T-helper 17 cell (primary cell): ENCODE measurements around the gene DPP10. TPM values are rescaled to one million over a fixed set of nuclear protein-coding genes. Genes with fewer than 3 reads are reported as not detected.

Experiments
- ATAC-seq: fragments of 150-1000 bp; cut with Tn5 transposase; 2 replicates; pipeline ENCODE4 v1.10.0; 2021; ENCODE audit warnings: mild to moderate bottlenecking, moderate library complexity
- DNase-seq, 3 donors: peaks; one replicate each; pipeline versions ENCODE4 v3.0.0 to v3.0.0-alpha.2; 2020 to 2021
- H3K9me3 ChIP-seq: one replicate; pipeline ENCODE4 v1.7.0; 2013; ENCODE audit warnings: low read length, mild to moderate bottlenecking; ENCODE audit not compliant: control insufficient read depth, poor library complexity, severe bottlenecking
- H3K27ac Mint-ChIP-seq: one replicate; pipeline ENCODE4 v1.8.0; 2022; ENCODE audit warnings: mild to moderate bottlenecking, moderate library complexity, mixed read lengths
- H3K27me3 Mint-ChIP-seq: one replicate; pipeline ENCODE4 v1.8.0; 2022; ENCODE audit warnings: mixed read lengths
- H3K36me3 Mint-ChIP-seq: one replicate; pipeline ENCODE4 v1.8.0; 2022; ENCODE audit warnings: low read depth, mixed read lengths
- H3K4me1 Mint-ChIP-seq: one replicate; pipeline ENCODE4 v1.8.0; 2022; ENCODE audit warnings: mild to moderate bottlenecking, mixed read lengths
- H3K4me3 Mint-ChIP-seq: one replicate; pipeline ENCODE4 v1.8.0; 2022; ENCODE audit warnings: mild to moderate bottlenecking, moderate library complexity, mixed read lengths
- total RNA-seq, 4 donors: library from RNA in 2 of 4; stranded (reverse) in 2 of 4; gene quantifications; one replicate each; pipeline ENCODE4 v1.2.3 and lab custom pipeline; 2022 to 2026

Gene DPP10
- total RNA-seq, 2 donors from 2014 or later = not detected

GRCh38 chr2:115568643-115569042 is 1126.2 kb downstream of the DPP10 start:
- no peaks in the 10 kb centered on the region for H3K4me1 Mint-ChIP-seq
- H3K9me3 ChIP-seq = peaks cover 3% of the 10 kb centered on the region
- H3K4me3 Mint-ChIP-seq = no peak overlapping the region
- ATAC-seq = no peak
- no peaks in the 10 kb centered on the region for H3K36me3 Mint-ChIP-seq
- H3K27me3 Mint-ChIP-seq = no peaks in the 10 kb centered on the region
- DNase-seq = no peak
- no peak overlapping the region for H3K27ac Mint-ChIP-seq

GRCh38 chr2:115569547-115569946 is 1127.1 kb downstream of the DPP10 start:
- H3K4me3 Mint-ChIP-seq = no peak overlapping the region
- peaks cover 9% of the 10 kb centered on the region for H3K9me3 ChIP-seq
- ATAC-seq = no peak
- H3K4me1 Mint-ChIP-seq = no peaks in the 10 kb centered on the region
- no peak for DNase-seq
- H3K27me3 Mint-ChIP-seq = no peaks in the 10 kb centered on the region
- no peaks in the 10 kb centered on the region for H3K36me3 Mint-ChIP-seq
- no peak overlapping the region for H3K27ac Mint-ChIP-seq

DNA sequence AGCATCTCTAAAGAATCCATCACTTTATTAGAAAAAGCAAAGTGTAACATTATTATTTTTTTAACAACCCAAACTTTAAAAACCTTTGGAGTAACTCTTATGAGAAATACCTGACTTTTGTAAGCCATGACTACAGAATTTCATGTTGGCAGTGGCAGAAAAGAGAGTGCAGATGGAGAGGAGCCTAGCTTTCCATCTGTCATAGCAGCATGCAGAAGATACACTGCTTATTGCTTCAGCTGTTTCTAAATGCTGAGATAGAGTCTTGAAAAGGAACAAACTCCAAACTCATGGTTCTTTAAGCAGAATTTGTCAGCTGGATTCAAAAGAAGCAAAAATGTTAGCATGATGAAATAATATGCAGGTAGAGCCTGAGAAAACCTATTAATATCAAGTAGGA is 1130.3 kb downstream of the DPP10 start:
- no peak overlapping the region for H3K4me3 Mint-ChIP-seq
- peaks cover 12% of the 10 kb centered on the region for H3K9me3 ChIP-seq
- no peaks in the 10 kb centered on the region for H3K27me3 Mint-ChIP-seq
- DNase-seq (no peak), ATAC-seq (no peak)
- H3K4me1 Mint-ChIP-seq = no peaks in the 10 kb centered on the region
- no peak overlapping the region for H3K27ac Mint-ChIP-seq
- H3K36me3 Mint-ChIP-seq = no peaks in the 10 kb centered on the region

- no peak overlapping the region for H3K4me3 Mint-ChIP-seq
- DNase-seq = no peak
- H3K27ac Mint-ChIP-seq = no peak overlapping the region
- H3K9me3 ChIP-seq = peaks cover 12% of the 10 kb centered on the region
- H3K36me3 Mint-ChIP-seq = no peaks in the 10 kb centered on the region
- no peak for ATAC-seq
- no peaks in the 10 kb centered on the region for H3K27me3 Mint-ChIP-seq
- no peaks in the 10 kb centered on the region for H3K4me1 Mint-ChIP-seq
These were observed 1131.3 kb downstream of the DPP10 start for GRCh38 chr2:115573756-115574155.

DNA sequence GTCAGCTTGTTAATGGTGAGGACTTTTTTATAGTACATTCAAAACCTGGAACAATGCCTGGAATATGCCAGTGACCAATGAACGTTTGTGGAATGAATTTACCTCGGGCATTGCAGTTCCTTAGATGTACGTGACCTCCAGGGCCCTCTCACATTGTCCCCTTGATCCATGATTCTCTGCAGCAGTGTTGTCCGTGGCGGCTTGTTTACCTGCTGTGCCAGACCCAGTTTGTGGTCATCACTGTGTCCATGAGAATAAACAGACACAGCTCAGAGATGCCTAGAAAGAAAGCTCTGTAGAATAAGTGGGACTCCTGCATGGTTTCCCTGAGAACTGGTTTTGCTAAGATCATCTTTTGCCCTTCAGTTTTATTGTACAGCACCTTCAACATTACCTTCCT is 1132.2 kb downstream of the DPP10 start:
- no peak for ATAC-seq

DNA sequence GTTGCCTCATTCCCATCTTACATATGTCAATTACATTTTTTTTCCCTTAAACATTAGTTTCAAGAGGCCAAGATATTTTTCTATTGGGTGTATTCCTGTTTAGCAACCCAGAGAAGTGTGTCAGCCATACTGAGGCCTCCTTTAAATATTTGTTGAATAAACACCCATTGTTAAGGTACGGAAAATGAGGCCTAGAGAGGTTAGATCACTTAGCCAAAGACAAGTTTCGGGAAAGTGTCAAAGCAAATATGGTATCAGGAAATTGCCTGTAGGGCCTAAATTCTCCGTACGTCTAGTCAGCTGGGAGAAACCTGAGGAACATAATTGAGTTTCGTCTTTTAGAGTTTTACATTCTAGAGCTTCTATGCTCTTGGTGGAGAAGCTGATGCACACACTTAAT is 1138.3 kb downstream of the DPP10 start:
- DNase-seq (no peak), ATAC-seq (no peak)
- H3K4me1 Mint-ChIP-seq = no peaks in the 10 kb centered on the region
- no peaks in the 10 kb centered on the region for H3K36me3 Mint-ChIP-seq
- no peak overlapping the region for H3K4me3 Mint-ChIP-seq
- H3K27ac Mint-ChIP-seq = no peak overlapping the region
- H3K9me3 ChIP-seq = no peaks in the 10 kb centered on the region
- no peaks in the 10 kb centered on the region for H3K27me3 Mint-ChIP-seq

More for the DNA sequence above, 1132.2 kb downstream of the DPP10 start:
- no peaks in the 10 kb centered on the region for H3K4me1 Mint-ChIP-seq
- H3K27me3 Mint-ChIP-seq = no peaks in the 10 kb centered on the region
- H3K9me3 ChIP-seq = peaks cover 12% of the 10 kb centered on the region
- H3K27ac Mint-ChIP-seq = no peak overlapping the region
- DNase-seq = no peak
- no peaks in the 10 kb centered on the region for H3K36me3 Mint-ChIP-seq
- no peak overlapping the region for H3K4me3 Mint-ChIP-seq

GRCh38 chr2:115584507-115584906 is 1142.1 kb downstream of the DPP10 start:
- H3K4me3 Mint-ChIP-seq = no peak overlapping the region
- H3K36me3 Mint-ChIP-seq = no peaks in the 10 kb centered on the region
- no peak for DNase-seq
- H3K9me3 ChIP-seq = no peaks in the 10 kb centered on the region
- no peaks in the 10 kb centered on the region for H3K27me3 Mint-ChIP-seq
- H3K4me1 Mint-ChIP-seq = no peaks in the 10 kb centered on the region
- no peak overlapping the region for H3K27ac Mint-ChIP-seq
- ATAC-seq = no peak

- ATAC-seq (no peak), DNase-seq (no peak)
- H3K9me3 ChIP-seq = no peaks in the 10 kb centered on the region
- H3K4me3 Mint-ChIP-seq = no peak overlapping the region
- H3K36me3 Mint-ChIP-seq = no peaks in the 10 kb centered on the region
- no peaks in the 10 kb centered on the region for H3K27me3 Mint-ChIP-seq
- no peaks in the 10 kb centered on the region for H3K4me1 Mint-ChIP-seq
- no peak overlapping the region for H3K27ac Mint-ChIP-seq
These were observed 1154.4 kb downstream of the DPP10 start for GRCh38 chr2:115596659-115597375.

DNA sequence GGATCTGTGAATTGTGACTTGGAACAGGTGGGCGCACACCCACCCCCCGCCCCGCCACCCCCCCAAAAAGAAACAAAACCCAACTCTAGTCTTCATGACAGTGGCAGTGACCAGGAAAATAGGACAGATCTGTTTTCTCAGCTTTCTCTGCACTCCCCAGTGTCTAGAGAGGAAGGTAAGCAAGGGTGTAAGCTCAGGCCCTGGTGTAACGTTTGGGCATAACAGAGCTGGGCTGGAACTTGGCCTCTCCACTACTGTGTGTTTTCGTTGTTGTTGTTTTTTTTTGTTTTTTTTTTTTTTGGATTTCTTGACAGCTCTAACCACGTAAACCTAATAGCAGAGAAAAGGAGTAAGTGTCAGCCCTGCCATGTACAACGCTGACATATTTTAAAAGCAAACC is 1160.8 kb downstream of the DPP10 start:
- Mint-ChIP-seq H3K27me3 (no peaks in the 10 kb centered on the region), H3K27ac (no peak overlapping the region), H3K4me1 (no peaks in the 10 kb centered on the region), H3K36me3 (no peaks in the 10 kb centered on the region), H3K4me3 (no peak overlapping the region)
- DNase-seq = no peak
- ATAC-seq = no peak
- H3K9me3 ChIP-seq = peaks cover 3% of the 10 kb centered on the region

DNA sequence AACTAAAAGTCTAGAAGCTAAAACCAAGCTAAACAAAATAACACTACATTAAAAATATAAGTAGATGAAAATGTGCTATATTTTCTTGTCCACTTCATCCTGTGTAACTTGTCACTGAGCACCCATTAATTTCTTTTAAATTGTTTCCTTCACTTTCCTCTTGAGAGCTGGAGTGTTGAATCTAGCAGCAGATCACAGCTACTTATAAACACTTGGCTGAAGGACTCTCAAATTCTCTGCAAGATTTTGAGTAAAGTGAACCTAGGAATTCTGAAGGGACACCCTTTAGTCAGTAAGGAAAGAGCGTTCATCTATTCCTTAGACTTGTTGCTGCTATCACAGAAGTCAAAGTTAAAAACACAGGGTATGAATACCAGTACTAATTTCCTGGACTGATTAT is 1163.9 kb downstream of the DPP10 start:
- peaks cover 3% of the 10 kb centered on the region for H3K9me3 ChIP-seq
- Mint-ChIP-seq H3K36me3 (no peaks in the 10 kb centered on the region), H3K4me3 (no peak overlapping the region), H3K4me1 (no peaks in the 10 kb centered on the region), H3K27ac (no peak overlapping the region), H3K27me3 (no peaks in the 10 kb centered on the region)
- DNase-seq (no peak), ATAC-seq (no peak)

DNA sequence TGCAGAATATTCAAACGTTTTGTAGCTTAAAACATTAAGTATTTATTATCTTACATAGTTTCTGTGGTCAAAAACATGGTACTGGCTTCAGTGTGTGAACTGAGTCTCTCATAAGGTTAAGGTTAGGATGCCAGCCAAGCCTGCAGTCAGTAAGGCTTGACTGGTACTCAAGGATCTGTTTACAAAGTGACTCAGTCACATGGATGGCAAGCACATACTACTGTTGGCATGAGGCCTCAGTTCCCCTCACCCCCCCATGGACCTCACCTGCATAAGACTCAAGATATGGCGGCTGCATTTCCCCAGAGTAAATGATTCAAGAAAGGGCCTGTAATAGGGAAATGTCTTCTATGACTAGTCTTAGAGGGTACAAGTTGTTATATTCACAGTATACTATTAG is 1167.5 kb downstream of the DPP10 start:
- Mint-ChIP-seq H3K27me3 (no peaks in the 10 kb centered on the region), H3K4me1 (no peaks in the 10 kb centered on the region), H3K36me3 (no peaks in the 10 kb centered on the region), H3K27ac (no peak overlapping the region), H3K4me3 (no peak overlapping the region)
- ATAC-seq = no peak
- peaks cover 3% of the 10 kb centered on the region for H3K9me3 ChIP-seq
- no peak for DNase-seq

- no peak for DNase-seq
- ATAC-seq = no peak
- H3K9me3 ChIP-seq = peaks cover 3% of the 10 kb centered on the region
- no peaks in the 10 kb centered on the region for H3K27me3 Mint-ChIP-seq
- no peak overlapping the region for H3K27ac Mint-ChIP-seq
- H3K4me1 Mint-ChIP-seq = no peaks in the 10 kb centered on the region
- H3K4me3 Mint-ChIP-seq = no peak overlapping the region
- no peaks in the 10 kb centered on the region for H3K36me3 Mint-ChIP-seq
These were observed 1168.4 kb downstream of the DPP10 start for GRCh38 chr2:115610888-115611287.

- no peak for DNase-seq
- no peaks in the 10 kb centered on the region for H3K9me3 ChIP-seq
- Mint-ChIP-seq H3K36me3 (no peaks in the 10 kb centered on the region), H3K27ac (no peak overlapping the region), H3K4me3 (no peak overlapping the region), H3K27me3 (no peaks in the 10 kb centered on the region), H3K4me1 (no peaks in the 10 kb centered on the region)
- no peak for ATAC-seq
These were observed 1181.9 kb downstream of the DPP10 start for GRCh38 chr2:115624332-115624731.

DNA sequence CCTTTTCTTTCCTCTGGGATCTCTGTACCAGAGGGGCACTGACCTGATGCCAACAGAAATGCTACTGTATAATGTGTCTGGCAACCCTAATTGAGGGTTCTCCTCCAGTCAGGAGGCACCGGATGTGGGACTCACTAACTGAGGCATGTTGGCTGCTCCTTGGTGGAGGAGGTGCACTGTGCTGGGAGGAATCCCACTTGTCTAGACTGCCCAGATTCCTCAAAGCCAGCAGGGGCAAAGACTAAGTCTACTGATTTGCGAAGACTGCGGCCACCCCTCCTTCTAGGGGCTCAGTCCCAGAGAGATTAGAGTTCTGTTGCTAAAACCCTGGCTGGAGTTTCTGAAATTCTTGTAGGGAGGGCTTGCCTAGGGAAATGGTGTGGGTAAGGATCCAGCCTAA is 1192.1 kb downstream of the DPP10 start:
- H3K4me3 Mint-ChIP-seq = no peak overlapping the region
- ATAC-seq (no peak), DNase-seq (no peak)
- H3K9me3 ChIP-seq = no peaks in the 10 kb centered on the region
- H3K4me1 Mint-ChIP-seq = no peaks in the 10 kb centered on the region
- no peaks in the 10 kb centered on the region for H3K27me3 Mint-ChIP-seq
- no peaks in the 10 kb centered on the region for H3K36me3 Mint-ChIP-seq
- H3K27ac Mint-ChIP-seq = no peak overlapping the region
